HFFc6 (cell line): ENCODE results near the gene MICALL2. TPM values are rescaled to one million over a fixed set of nuclear protein-coding genes. Genes with fewer than 3 reads are reported as not detected.

Source experiments
- DNase-seq: peaks from one replicate; pipeline ENCODE4 v3.0.0-alpha.2; 2018
- H3K27ac Mint-ChIP-seq: 2 replicates; pipeline ENCODE4 v1.8.0; 2020; ENCODE audit warnings: mild to moderate bottlenecking, mixed read lengths
- H3K27me3 Mint-ChIP-seq: 2 replicates; pipeline ENCODE4 v1.8.0; 2021; ENCODE audit warnings: mild to moderate bottlenecking, moderate library complexity, mixed read lengths; ENCODE audit not compliant: insufficient read depth
- H3K36me3 Mint-ChIP-seq: 2 replicates; pipeline ENCODE4 v1.8.0; 2021; ENCODE audit warnings: low read depth, mixed read lengths
- H3K4me1 Mint-ChIP-seq: 2 replicates; pipeline ENCODE4 v1.8.0; 2020; ENCODE audit warnings: low read depth, mixed read lengths
- H3K4me3 Mint-ChIP-seq: 2 replicates; pipeline ENCODE4 v1.8.0; 2020; ENCODE audit warnings: mild to moderate bottlenecking, moderate library complexity, mixed read lengths
- H3K9me3 Mint-ChIP-seq: 2 replicates; pipeline ENCODE4 v1.8.0; 2020; ENCODE audit warnings: mild to moderate bottlenecking, mixed read lengths
- CTCF ChIP-seq: fragments of 200-600 bp; sonication (generic); IDR thresholded peaks from 2 replicates; pipeline ENCODE4 v1.5.0; 2021; ENCODE audit warnings: antibody characterized with exemption, mild to moderate bottlenecking
- total RNA-seq, 6 experiments: library from RNA; stranded (reverse); fragmentation: NEBNext Ultra II Directional; extraction: Animal tissue kit (Norgen Biotek cat#: 25700); gene quantifications; 2 replicates in 1 of 6; 3 replicates in 5 of 6; pipeline ENCODE4 v1.2.3, GENCODE V29; 2021

Gene MICALL2
- total RNA-seq, 6 experiments from 2014 or later = 12.1 to 24.4 (median 21.0) TPM

- Mint-ChIP-seq H3K4me1 (no peaks in the 10 kb centered on the region), H3K9me3 (no peaks in the 10 kb centered on the region), H3K27me3 (no peaks in the 10 kb centered on the region), H3K36me3 (no peaks in the 10 kb centered on the region), H3K4me3 (no peak overlapping the region), H3K27ac (no peak overlapping the region)
- DNase-seq = no peak
- TF ChIP-seq CTCF = no peak
Observed at GRCh38 chr7:1480670-1481069, 21.4 kb upstream of the MICALL2 start.

- no peak for TF ChIP-seq CTCF
- no peak for DNase-seq
- no peaks in the 10 kb centered on the region for H3K27me3 Mint-ChIP-seq
Observed at GRCh38 chr7:1479287-1479686, 20.0 kb upstream of the MICALL2 start.

GRCh38 chr7:1478480-1478879 is 19.2 kb upstream of the MICALL2 start:
- no peak for TF ChIP-seq CTCF
- Mint-ChIP-seq H3K9me3 (no peaks in the 10 kb centered on the region), H3K27ac (no peak overlapping the region), H3K4me1 (no peaks in the 10 kb centered on the region), H3K4me3 (no peak overlapping the region), H3K36me3 (no peaks in the 10 kb centered on the region), H3K27me3 (no peaks in the 10 kb centered on the region)
- no peak for DNase-seq

More at GRCh38 chr7:1479287-1479686, 20.0 kb upstream of the MICALL2 start:
- H3K4me3 Mint-ChIP-seq = no peak overlapping the region
- H3K36me3 Mint-ChIP-seq = no peaks in the 10 kb centered on the region
- no peaks in the 10 kb centered on the region for H3K4me1 Mint-ChIP-seq
- H3K27ac Mint-ChIP-seq = no peak overlapping the region
- H3K9me3 Mint-ChIP-seq = no peaks in the 10 kb centered on the region

GRCh38 chr7:1476859-1477258 is 17.6 kb upstream of the MICALL2 start:
- no peak for DNase-seq
- no peak for TF ChIP-seq CTCF
- Mint-ChIP-seq H3K9me3 (no peaks in the 10 kb centered on the region), H3K36me3 (no peaks in the 10 kb centered on the region), H3K4me1 (no peaks in the 10 kb centered on the region), H3K27me3 (no peaks in the 10 kb centered on the region), H3K27ac (no peak overlapping the region), H3K4me3 (no peak overlapping the region)

- no peak for DNase-seq
Observed at GRCh38 chr7:1475991-1476390, 16.7 kb upstream of the MICALL2 start.

More at GRCh38 chr7:1475991-1476390, 16.7 kb upstream of the MICALL2 start:
- TF ChIP-seq CTCF = no peak
- Mint-ChIP-seq H3K4me3 (no peak overlapping the region), H3K9me3 (no peaks in the 10 kb centered on the region), H3K27me3 (no peaks in the 10 kb centered on the region), H3K4me1 (no peaks in the 10 kb centered on the region), H3K27ac (no peak overlapping the region), H3K36me3 (no peaks in the 10 kb centered on the region)
